Kidney epithelial cell (primary cell): ENCODE measurements around the gene RAD51B. TPM values are rescaled to one million over a fixed set of nuclear protein-coding genes. Genes with fewer than 3 reads are reported as not detected.
A peak's percentile ranks its signal among the peaks of the same experiment; 100 is the strongest.
"Not testable (repeated sequence)": the region's sequence is repeated elsewhere in the genome, so short reads cannot be mapped to it uniquely, and the experiment has no call there.

Experiments
- DNase-seq: peaks from one replicate; pipeline ENCODE4 v3.0.0-alpha.2; 2010; ENCODE audit warnings: low read depth
- H3K27me3 ChIP-seq: 2 replicates; pipeline ENCODE4 v1.6.0; 2011; ENCODE audit warnings: low read length; ENCODE audit not compliant: control insufficient read depth, insufficient read depth
- H3K36me3 ChIP-seq: 2 replicates; pipeline ENCODE4 v1.5.1; 2011; ENCODE audit warnings: low read length; ENCODE audit not compliant: control insufficient read depth, insufficient read depth
- H3K4me3 ChIP-seq: 2 replicates; pipeline ENCODE4 v1.5.1; 2011; ENCODE audit warnings: low read depth, mild to moderate bottlenecking, control low read depth, low read length
- total RNA-seq: library from RNA; depleted of rRNA; stranded (reverse); fragments of >200 nt; gene quantifications from 2 replicates; pipeline ENCODE4 v1.2.3, GENCODE V29; 2015
- TF ChIP-seq, protein P1 (sequence below): IDR thresholded peaks from 2 replicates; pipeline ENCODE4 v1.5.1; 2011; ENCODE audit warnings: mild to moderate bottlenecking, moderate library complexity, low read length, control low read depth, inconsistent platforms; ENCODE audit not compliant: insufficient read depth, poor library complexity, severe bottlenecking

The RAD51B gene
- total RNA-seq, 1 donor from 2014 or later, result 9.5 TPM

DNA sequence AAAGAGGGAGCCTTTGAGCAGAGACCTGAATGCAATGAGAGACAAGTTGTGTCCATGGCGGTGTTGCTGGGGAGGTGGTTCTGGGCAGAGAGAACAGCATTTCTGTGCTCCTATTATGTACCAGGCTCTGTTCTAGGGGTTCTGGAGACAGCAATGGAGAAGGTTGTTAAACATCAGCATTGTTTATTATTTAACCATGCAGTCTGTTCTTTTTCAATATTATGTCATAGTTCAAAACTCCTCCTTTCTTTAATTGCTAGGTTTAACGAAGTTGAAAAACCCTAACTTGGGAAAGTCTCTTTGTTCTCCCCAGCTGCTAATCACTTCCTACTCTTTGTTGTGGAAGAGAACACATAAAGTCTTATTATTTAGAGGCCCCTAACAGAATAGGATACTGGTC lies 279.3 kb downstream of the RAD51B start:
- TF ChIP-seq, protein P1, sequence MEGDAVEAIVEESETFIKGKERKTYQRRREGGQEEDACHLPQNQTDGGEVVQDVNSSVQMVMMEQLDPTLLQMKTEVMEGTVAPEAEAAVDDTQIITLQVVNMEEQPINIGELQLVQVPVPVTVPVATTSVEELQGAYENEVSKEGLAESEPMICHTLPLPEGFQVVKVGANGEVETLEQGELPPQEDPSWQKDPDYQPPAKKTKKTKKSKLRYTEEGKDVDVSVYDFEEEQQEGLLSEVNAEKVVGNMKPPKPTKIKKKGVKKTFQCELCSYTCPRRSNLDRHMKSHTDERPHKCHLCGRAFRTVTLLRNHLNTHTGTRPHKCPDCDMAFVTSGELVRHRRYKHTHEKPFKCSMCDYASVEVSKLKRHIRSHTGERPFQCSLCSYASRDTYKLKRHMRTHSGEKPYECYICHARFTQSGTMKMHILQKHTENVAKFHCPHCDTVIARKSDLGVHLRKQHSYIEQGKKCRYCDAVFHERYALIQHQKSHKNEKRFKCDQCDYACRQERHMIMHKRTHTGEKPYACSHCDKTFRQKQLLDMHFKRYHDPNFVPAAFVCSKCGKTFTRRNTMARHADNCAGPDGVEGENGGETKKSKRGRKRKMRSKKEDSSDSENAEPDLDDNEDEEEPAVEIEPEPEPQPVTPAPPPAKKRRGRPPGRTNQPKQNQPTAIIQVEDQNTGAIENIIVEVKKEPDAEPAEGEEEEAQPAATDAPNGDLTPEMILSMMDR, result no peak
- Histone ChIP-seq H3K36me3 (no peaks in the 10 kb centered on the region), H3K27me3 (no peaks in the 10 kb centered on the region), H3K4me3 (no peak overlapping the region)
- DNase-seq, result no peak

DNA sequence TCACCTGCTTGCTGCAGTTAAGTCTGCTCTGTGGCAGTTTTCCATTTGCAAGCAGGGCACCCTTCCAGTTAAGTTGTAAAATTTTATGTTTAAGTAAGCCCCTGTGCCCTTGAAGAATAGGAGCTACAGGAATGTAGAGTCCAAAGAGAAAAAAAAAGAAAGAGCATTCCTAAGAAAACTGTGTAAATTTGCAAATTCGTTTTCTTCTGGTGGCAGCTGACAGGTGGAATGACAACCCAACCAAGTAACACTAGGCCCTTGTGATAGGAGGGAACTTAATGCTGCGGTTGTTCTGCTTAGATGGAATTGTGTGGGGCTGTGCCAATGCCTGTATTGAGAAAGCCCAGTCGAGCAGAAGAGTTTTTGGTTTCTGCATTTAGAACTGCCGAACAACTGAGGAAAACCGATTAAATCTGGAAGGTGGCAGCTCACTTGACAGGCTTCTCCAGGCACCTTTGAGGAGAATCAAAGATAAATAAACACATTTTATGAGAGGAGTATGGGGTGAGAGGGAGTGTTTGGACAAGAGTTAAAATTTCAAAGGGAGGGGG lies 280.0 kb downstream of the RAD51B start:
- no peak for DNase-seq
- no peaks in the 10 kb centered on the region for H3K27me3 ChIP-seq
- TF ChIP-seq, protein P1, result no peak
- H3K4me3 ChIP-seq, result no peak overlapping the region
- no peaks in the 10 kb centered on the region for H3K36me3 ChIP-seq

DNA sequence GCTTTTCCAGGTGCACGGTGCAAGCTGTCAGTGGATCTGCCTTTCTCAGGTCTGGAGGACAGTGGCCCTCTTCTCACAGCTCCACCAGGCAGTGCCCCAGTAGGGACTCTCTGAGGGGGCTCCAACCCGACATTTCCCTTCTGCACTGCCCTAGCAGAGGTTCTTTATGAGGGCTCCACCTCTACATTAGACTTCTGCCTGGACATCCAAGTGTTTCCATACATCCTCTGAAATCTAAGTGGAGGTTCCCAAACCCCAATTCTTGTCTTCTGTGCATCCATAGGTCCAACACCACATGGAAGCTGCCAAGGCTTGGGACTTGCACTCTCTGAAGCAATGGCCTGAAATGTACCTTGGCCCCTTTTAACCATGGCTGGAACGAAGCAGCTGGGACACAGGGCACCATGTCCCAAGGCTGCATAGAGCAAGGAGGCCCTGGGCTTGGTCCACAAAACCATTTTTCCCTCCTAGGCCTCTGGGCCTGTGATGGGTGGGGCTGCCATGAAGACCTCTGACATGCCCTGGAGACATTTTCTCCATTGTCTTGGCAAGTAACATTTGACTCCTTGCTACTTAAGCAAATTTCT lies 282.2 kb downstream of the RAD51B start:
- not testable (repeated sequence) for H3K27me3 ChIP-seq, H3K36me3 ChIP-seq, H3K4me3 ChIP-seq, DNase-seq

DNA sequence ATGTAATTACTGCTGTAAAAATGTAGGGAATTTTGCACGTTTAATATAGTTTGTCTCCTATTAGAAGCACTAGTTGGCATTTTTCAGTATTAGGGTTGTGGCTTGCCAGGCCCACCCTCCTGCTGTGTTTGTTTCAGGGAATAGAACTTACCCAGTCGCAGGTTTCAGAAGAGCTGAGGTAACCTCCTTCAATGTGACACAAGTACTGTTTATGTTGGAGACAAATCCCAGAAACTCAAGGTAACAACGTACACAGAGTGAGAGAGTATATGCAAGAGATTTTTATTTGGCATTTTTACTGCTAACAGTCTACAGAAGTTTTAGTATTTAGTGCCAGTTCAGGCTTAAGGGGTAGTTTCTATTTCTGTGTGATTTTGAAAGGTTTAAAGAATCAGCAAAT lies 284.3 kb downstream of the RAD51B start:
- Histone ChIP-seq H3K4me3 (no peak overlapping the region), H3K36me3 (no peaks in the 10 kb centered on the region), H3K27me3 (no peaks in the 10 kb centered on the region)
- TF ChIP-seq, protein P1, result no peak
- DNase-seq, result no peak

DNA sequence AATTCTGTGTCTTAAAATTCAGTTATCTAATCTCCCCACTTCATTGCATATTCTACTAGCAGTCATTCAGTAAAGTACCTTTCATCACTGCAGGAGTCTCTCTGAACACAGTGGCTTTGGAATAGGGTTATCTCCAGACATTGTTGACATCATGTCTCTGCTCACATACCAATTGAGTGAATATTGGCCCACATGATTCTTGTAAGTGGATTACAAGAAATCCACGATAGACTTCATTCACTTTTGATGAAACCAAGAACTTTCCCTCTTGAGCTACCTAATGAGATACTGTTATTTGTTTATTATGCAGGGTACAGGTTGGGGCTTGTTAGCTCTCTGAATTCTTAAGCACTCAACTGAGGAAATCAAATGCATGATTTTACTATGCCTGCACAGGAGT lies 284.9 kb downstream of the RAD51B start:
- H3K27me3 ChIP-seq, result no peaks in the 10 kb centered on the region
- TF ChIP-seq, protein P1, result no peak
- H3K36me3 ChIP-seq, result no peaks in the 10 kb centered on the region
- no peak overlapping the region for H3K4me3 ChIP-seq
- DNase-seq, result peak; percentile 84

DNA sequence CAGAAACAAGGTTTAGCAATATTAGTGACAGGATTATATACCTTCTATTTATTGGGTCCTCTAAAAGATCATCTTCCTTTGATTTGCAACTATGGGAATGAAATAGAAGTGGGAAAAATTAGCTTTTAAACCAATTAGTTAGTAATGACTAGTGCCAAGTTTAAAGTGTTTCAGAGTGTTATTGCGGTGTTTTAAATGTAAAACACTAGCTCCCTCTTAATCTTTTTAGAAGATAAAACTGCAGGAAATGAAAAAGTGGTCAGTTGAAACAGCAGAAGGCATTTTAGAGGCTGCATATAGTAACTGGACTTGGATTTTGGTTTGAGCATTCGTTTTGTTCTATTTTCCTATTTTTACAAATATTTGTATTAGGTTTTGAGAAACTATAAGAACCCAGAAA lies 286.2 kb downstream of the RAD51B start:
- no peak for DNase-seq
- no peaks in the 10 kb centered on the region for H3K36me3 ChIP-seq
- H3K4me3 ChIP-seq, result no peak overlapping the region
- TF ChIP-seq, protein P1, result no peak
- H3K27me3 ChIP-seq, result no peaks in the 10 kb centered on the region
